ENCODE results near the gene KLF17. TPM values are rescaled to one million over a fixed set of nuclear protein-coding genes. Genes with fewer than 3 reads are reported as not detected.

KLF17 gene
- total RNA-seq, 1 experiment from 2014 or later = not detected

GRCh38 chr1:44134071-44134920 lies 15.7 kb downstream of the KLF17 start:
- ATAC-seq = no peak
- TF ChIP-seq MXD4 (CRISPR knock-in tag; IDR thresholded peaks at IDR 0.05; ENCODE audit: borderline replicate concordance) (no peak), E2F5 (CRISPR knock-in tag; IDR thresholded peaks at IDR 0.05) (no peak), FOXP1 (CRISPR knock-in tag; IDR thresholded peaks at IDR 0.05; ENCODE audit: borderline replicate concordance) (no peak), ZNF281 (CRISPR knock-in tag; IDR thresholded peaks at IDR 0.05) (no peak), MYBL2 (CRISPR knock-in tag; IDR thresholded peaks at IDR 0.05) (no peak), SP1 (CRISPR knock-in tag; conservative IDR thresholded peaks at IDR 0.05) (no peak), NFATC4 (CRISPR knock-in tag; IDR thresholded peaks at IDR 0.05) (no peak), ZNF121 (CRISPR knock-in tag; IDR thresholded peaks at IDR 0.05) (no peak), RELA (CRISPR knock-in tag; IDR thresholded peaks at IDR 0.05; ENCODE audit: borderline replicate concordance) (no peak), JAZF1 (CRISPR knock-in tag; IDR thresholded peaks at IDR 0.05) (no peak), FOXJ3 (CRISPR knock-in tag; IDR thresholded peaks at IDR 0.05; ENCODE audit: borderline replicate concordance) (no peak), CTCF (IDR thresholded peaks at IDR 0.05) (no peak), ZBTB43 (CRISPR knock-in tag; IDR thresholded peaks at IDR 0.05) (no peak), ARID4B (CRISPR knock-in tag; IDR thresholded peaks at IDR 0.05; ENCODE audit: borderline replicate concordance) (no peak), SMAD4 (CRISPR knock-in tag; IDR thresholded peaks at IDR 0.05) (no peak), TEAD4 (CRISPR knock-in tag; IDR thresholded peaks at IDR 0.05) (no peak), ATF2 (CRISPR knock-in tag; IDR thresholded peaks at IDR 0.05; ENCODE audit: borderline replicate concordance, low read depth) (no peak)
- peaks cover 22% of the 10 kb centered on the region for H3K27me3 Mint-ChIP-seq (ENCODE audit: low read depth)
- ChIA-PET CTCF (no interaction called here), POLR2A (no interaction called here)
- DNase-seq (ENCODE audit: low spot score) = no peak
- no peak overlapping the region for H3K4me3 Mint-ChIP-seq
- no peaks in the 10 kb centered on the region for H3K9me3 Mint-ChIP-seq
- H3K36me3 Mint-ChIP-seq = no peaks in the 10 kb centered on the region
- no peak overlapping the region for H3K27ac Mint-ChIP-seq
- H3K4me1 Mint-ChIP-seq = no peaks in the 10 kb centered on the region

Data from WTC11 (cell line).